Activated naive CD8-positive, alpha-beta T cell (primary cell): ENCODE measurements around the gene MPLKIP.
"Not testable (repeated sequence)": the region's sequence is repeated elsewhere in the genome, so short reads cannot be mapped to it uniquely, and the experiment has no call there.

ENCODE experiments used
- H3K27ac Mint-ChIP-seq: one replicate; pipeline ENCODE4 v1.8.0; 2021; ENCODE audit warnings: mixed read lengths
- H3K27me3 Mint-ChIP-seq: one replicate; pipeline ENCODE4 v1.8.0; 2021; ENCODE audit warnings: mixed read lengths
- H3K36me3 Mint-ChIP-seq: one replicate; pipeline ENCODE4 v1.8.0; 2021; ENCODE audit warnings: mixed read lengths
- H3K4me1 Mint-ChIP-seq: one replicate; pipeline ENCODE4 v1.8.0; 2021; ENCODE audit warnings: low read depth, mixed read lengths
- H3K4me3 Mint-ChIP-seq: one replicate; pipeline ENCODE4 v1.8.0; 2021; ENCODE audit warnings: mild to moderate bottlenecking, mixed read lengths
- H3K9me3 Mint-ChIP-seq: one replicate; pipeline ENCODE4 v1.8.0; 2021; ENCODE audit warnings: low read depth, mixed read lengths

The MPLKIP gene

GRCh38 chr7:40145596-40146130 lies 11.2 kb upstream of the MPLKIP start:
- H3K9me3 Mint-ChIP-seq, H3K36me3 Mint-ChIP-seq, H3K27me3 Mint-ChIP-seq, H3K27ac Mint-ChIP-seq, H3K4me1 Mint-ChIP-seq, H3K4me3 Mint-ChIP-seq: not testable (repeated sequence)

- H3K9me3 Mint-ChIP-seq, H3K27me3 Mint-ChIP-seq, H3K4me1 Mint-ChIP-seq, H3K27ac Mint-ChIP-seq, H3K36me3 Mint-ChIP-seq, H3K4me3 Mint-ChIP-seq: not testable (repeated sequence)
Observed at GRCh38 chr7:40141916-40142315, 7.5 kb upstream of the MPLKIP start.

- H3K27me3 Mint-ChIP-seq, H3K36me3 Mint-ChIP-seq, H3K9me3 Mint-ChIP-seq, H3K4me3 Mint-ChIP-seq, H3K4me1 Mint-ChIP-seq, H3K27ac Mint-ChIP-seq: not testable (repeated sequence)
Observed at GRCh38 chr7:40139891-40140290, 5.5 kb upstream of the MPLKIP start.

DNA sequence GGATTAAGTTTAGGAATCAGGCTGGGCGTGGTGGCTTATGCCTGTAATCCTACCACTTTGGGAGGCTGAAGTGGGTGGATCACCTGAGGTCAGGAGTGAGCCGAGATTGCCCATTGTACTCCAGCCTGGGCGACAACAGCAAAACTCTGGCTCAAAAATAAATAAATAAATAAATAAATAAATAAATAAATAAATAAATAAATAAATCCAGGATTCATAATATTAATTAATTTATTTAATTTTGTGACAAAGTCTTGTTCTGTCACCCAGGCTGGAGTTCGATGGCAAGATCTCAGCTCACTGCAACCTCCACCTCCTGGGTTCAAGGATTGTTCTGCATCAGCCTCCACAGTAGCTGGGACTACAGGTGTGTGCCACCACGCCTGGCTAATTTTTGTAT lies 4.6 kb upstream of the MPLKIP start:
- Mint-ChIP-seq H3K4me1 (peaks cover 9% of the 10 kb centered on the region), H3K4me3 (no peak overlapping the region), H3K9me3 (no peaks in the 10 kb centered on the region), H3K27ac (no peak overlapping the region), H3K36me3 (peaks cover 3% of the 10 kb centered on the region), H3K27me3 (peaks cover 3% of the 10 kb centered on the region)

GRCh38 chr7:40137563-40137962 lies 3.1 kb upstream of the MPLKIP start:
- Mint-ChIP-seq H3K9me3 (no peaks in the 10 kb centered on the region), H3K27ac (no peak overlapping the region), H3K27me3 (peaks cover 3% of the 10 kb centered on the region), H3K36me3 (peaks cover 3% of the 10 kb centered on the region), H3K4me3 (peak overlapping the region; percentile 9), H3K4me1 (peaks cover 17% of the 10 kb centered on the region)

GRCh38 chr7:40135317-40135610 lies 842 bp upstream of the MPLKIP start:
- H3K36me3 Mint-ChIP-seq: peaks cover 6% of the 10 kb centered on the region
- peak overlapping the region; percentile 34 for H3K27ac Mint-ChIP-seq
- H3K4me1 Mint-ChIP-seq: peaks cover 38% of the 10 kb centered on the region
- no peaks in the 10 kb centered on the region for H3K27me3 Mint-ChIP-seq
- H3K4me3 Mint-ChIP-seq: peak overlapping the region; percentile 83
- no peaks in the 10 kb centered on the region for H3K9me3 Mint-ChIP-seq

DNA sequence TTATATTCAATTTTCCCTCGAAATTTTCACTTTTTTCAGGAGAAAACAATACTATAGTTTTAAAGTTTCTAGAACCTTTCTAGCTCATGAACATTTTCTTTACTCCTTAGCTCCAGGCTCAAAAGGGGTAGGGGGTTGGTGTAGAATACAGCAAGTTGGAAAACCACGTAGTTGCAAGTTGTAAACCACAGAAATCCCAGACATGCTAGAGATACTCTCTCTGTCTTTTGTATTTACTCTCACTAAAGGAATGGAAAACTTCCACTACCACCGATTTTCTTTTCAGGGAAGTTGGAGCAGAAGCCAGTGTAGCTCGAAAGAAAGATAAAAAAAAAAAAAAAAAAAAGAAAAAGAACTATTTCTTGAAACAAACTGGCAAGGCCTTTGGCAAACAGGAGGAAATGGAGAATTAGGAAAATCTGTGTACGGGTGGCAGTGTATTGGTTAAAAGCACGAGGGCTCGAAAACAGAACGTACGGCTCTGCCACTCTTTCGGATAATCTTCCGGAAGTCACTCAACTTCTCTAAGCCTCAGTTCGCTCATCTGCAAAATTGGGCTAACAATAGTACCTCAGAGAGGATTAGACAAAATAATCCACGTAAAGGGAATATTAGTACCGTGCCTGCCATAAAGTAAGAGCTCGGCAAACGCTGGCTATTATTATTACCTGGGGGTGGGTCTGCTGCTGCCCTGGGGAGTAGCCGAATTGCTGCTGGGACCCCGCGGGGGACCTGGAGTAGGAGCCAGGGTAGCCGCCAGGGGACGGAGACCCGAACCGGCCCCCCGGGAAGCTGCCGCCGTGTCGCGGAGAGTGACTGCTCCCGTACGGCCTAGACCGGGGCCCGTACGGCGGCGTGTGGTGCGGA lies 628 bp downstream of the MPLKIP start:
- Mint-ChIP-seq H3K36me3 (peaks cover 5% of the 10 kb centered on the region), H3K27ac (peak overlapping the region; percentile 93), H3K4me1 (peaks cover 47% of the 10 kb centered on the region), H3K9me3 (no peaks in the 10 kb centered on the region), H3K4me3 (peak overlapping the region; percentile 95), H3K27me3 (no peaks in the 10 kb centered on the region)

GRCh38 chr7:40122940-40123254 lies 11.5 kb downstream of the MPLKIP start:
- H3K27me3 Mint-ChIP-seq: no peaks in the 10 kb centered on the region
- H3K36me3 Mint-ChIP-seq: peaks cover 3% of the 10 kb centered on the region
- H3K9me3 Mint-ChIP-seq: no peaks in the 10 kb centered on the region
- no peak overlapping the region for H3K27ac Mint-ChIP-seq
- H3K4me1 Mint-ChIP-seq: peaks cover 3% of the 10 kb centered on the region
- no peak overlapping the region for H3K4me3 Mint-ChIP-seq

DNA sequence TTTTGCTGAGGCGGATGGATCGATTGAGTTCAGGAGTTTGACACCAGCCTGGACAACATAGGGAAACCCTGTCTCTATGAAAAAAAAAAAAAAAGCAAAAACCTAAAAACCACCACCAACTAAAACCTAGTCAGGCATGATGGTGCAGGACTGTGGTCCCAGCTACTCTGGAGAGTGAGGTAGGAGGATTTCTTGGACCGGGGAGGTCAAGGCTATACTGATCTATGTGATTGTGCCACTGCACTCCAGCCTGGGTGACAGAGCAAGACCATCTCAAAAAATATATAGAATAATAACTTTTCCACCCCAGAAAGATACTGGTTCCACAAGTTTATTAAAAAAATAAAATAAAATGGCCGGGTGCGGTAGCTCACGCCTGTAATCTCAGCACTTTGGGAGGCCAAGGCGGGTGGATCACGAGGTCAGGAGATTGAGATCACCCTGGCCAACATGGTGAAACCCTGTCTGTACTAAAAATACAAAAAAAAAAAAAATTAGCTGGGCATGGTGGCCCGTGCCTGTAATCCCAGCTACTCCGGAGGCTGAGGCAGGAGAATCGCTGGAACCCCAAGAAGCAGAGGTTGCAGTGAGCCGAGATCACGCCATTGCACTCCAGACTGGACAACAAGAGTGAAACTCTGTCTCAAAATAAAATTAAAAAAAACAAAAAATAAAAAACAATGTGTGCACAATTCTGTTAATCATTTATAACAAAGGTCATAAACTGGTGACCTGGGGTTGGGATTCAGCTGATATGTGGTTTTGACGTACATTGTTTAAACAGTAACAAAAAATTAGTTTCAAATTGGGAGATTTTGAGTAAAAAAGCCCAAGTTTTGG lies 12.1 kb downstream of the MPLKIP start:
- H3K4me3 Mint-ChIP-seq, H3K9me3 Mint-ChIP-seq, H3K36me3 Mint-ChIP-seq, H3K27me3 Mint-ChIP-seq, H3K4me1 Mint-ChIP-seq, H3K27ac Mint-ChIP-seq: not testable (repeated sequence)

GRCh38 chr7:40120020-40120419 lies 14.4 kb downstream of the MPLKIP start:
- no peak overlapping the region for H3K4me3 Mint-ChIP-seq

DNA sequence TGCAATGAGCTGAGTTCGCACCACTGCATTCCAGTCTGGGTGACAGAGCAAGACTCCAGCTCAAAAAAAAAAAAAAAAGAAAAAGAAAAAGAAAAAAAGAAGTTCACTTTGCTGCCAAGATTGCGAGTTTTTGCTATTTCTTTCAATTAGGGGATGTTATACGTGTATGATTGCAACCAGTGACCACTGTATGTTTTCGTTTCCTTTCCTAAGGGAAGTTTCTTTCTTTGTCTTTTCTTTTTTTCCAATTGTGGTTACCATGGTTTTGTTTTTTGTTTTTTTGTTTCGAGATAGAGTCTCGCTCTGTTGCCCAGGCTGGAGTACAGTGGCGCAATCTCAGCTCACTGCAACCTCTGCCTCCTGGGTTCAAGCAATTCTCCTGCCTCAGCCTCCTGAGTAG lies 16.2 kb downstream of the MPLKIP start:
- not testable (repeated sequence) for H3K27ac Mint-ChIP-seq, H3K9me3 Mint-ChIP-seq, H3K4me1 Mint-ChIP-seq, H3K4me3 Mint-ChIP-seq, H3K36me3 Mint-ChIP-seq, H3K27me3 Mint-ChIP-seq

More at GRCh38 chr7:40120020-40120419, 14.4 kb downstream of the MPLKIP start:
- H3K36me3 Mint-ChIP-seq: peaks cover 3% of the 10 kb centered on the region
- no peak overlapping the region for H3K27ac Mint-ChIP-seq
- H3K4me1 Mint-ChIP-seq: no peaks in the 10 kb centered on the region
- H3K27me3 Mint-ChIP-seq: no peaks in the 10 kb centered on the region
- H3K9me3 Mint-ChIP-seq: no peaks in the 10 kb centered on the region

GRCh38 chr7:40117199-40117598 lies 17.2 kb downstream of the MPLKIP start:
- H3K4me1 Mint-ChIP-seq, H3K36me3 Mint-ChIP-seq, H3K27ac Mint-ChIP-seq, H3K4me3 Mint-ChIP-seq, H3K9me3 Mint-ChIP-seq, H3K27me3 Mint-ChIP-seq: not testable (repeated sequence)

DNA sequence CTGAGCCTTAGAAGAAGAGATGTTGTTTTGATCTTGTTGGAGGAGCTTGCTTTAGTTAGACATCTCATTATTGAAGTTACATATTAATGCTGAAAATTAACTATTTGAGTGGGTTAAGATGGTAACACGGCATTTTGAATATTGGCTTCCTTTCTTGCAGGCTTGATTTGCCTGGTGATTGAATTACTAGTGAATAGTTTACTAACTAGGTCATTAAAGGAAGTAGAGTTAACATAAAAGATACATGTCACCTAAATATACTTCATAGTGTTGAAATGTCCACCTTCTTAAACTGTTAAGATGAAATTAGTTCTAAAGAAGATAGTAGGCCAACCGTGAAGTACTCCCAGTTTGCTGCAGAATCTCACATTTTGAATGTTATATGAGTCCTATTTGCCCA lies 18.5 kb downstream of the MPLKIP start:
- H3K9me3 Mint-ChIP-seq: no peaks in the 10 kb centered on the region
- no peaks in the 10 kb centered on the region for H3K27me3 Mint-ChIP-seq
- peaks cover 4% of the 10 kb centered on the region for H3K36me3 Mint-ChIP-seq
- H3K27ac Mint-ChIP-seq: no peak overlapping the region
- no peaks in the 10 kb centered on the region for H3K4me1 Mint-ChIP-seq
- H3K4me3 Mint-ChIP-seq: no peak overlapping the region

DNA sequence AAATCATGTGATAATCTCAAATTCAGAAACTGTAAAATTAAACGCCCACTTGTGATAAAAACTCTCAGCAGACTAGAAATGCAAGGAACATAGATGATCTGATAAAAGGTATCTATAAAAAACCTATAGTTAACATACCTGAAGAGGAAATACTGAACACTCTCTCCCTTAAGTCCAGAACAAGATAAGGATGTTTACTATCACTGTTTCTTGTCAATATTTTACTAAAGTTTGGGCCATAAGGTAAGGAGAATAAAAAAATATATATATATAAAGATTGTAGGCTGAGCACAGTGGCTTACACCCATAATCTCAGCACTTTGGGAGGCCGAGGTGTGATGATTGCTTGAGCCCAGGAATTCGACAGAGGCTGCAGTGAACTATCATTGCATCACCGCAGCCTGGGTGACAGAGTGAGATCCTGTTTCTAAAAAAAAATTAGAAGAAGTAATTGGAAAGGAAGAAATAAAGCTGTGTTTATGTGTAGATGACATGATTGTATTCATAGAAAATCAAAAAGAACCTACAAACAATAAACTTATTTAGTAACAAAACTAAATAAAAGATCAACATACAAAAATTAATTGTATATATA lies 28.4 kb downstream of the MPLKIP start:
- Mint-ChIP-seq H3K9me3 (no peaks in the 10 kb centered on the region), H3K4me3 (no peak overlapping the region), H3K27ac (no peak overlapping the region), H3K27me3 (no peaks in the 10 kb centered on the region), H3K36me3 (peaks cover 4% of the 10 kb centered on the region), H3K4me1 (no peaks in the 10 kb centered on the region)

DNA sequence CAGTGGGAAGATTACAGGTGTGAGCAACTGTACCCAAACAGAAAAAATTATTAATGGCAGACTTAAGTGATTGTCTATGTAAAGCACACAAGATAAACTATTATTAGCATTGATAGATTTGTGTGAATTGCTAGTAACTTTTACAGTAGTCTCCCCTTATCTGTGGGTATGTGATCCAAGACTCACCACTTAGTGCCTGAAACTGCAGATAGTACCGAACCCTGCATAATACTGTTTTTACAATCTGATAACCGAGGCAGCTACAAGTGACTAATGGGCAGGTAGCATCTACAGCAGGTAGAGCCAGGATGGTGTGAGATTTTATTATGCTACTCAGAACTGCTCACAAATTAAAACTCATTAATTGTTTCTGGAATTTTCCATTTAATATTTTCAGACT lies 31.5 kb downstream of the MPLKIP start:
- Mint-ChIP-seq H3K27me3 (no peaks in the 10 kb centered on the region), H3K9me3 (no peaks in the 10 kb centered on the region), H3K27ac (no peak overlapping the region), H3K4me3 (no peak overlapping the region), H3K4me1 (no peaks in the 10 kb centered on the region), H3K36me3 (no peaks in the 10 kb centered on the region)
